Measurements from ENCODE around the gene FAF1. TPM values are rescaled to one million over a fixed set of nuclear protein-coding genes. Genes with fewer than 3 reads are reported as not detected.
"Not testable (repeated sequence)": the region's sequence is repeated elsewhere in the genome, so short reads cannot be mapped to it uniquely, and the experiment has no call there.

FAF1 gene
- total and polyA plus RNA-seq, 7 donors = 27.5 to 59.3 (median 53.9) TPM

GRCh38 chr1:51000160-51000559 is 40.1 kb upstream of the FAF1 start:
- no peak overlapping the region for H3K27ac ChIP-seq
- 80 to 95% methylated on average over 1 of the region's 1 CpG for WGBS, 2 donors
- H3K4me1 ChIP-seq = no peaks in the 10 kb centered on the region
- H3K36me3 ChIP-seq = no peaks in the 10 kb centered on the region
- H3K27me3 ChIP-seq = no peaks in the 10 kb centered on the region
- no peak overlapping the region for H3K4me3 ChIP-seq
- no peaks in the 10 kb centered on the region for H3K9me3 ChIP-seq
- DNase-seq = no peak
- intact Hi-C loops (cut with DNase I) = no loop called here
- TF ChIP-seq POLR2A (IDR thresholded peaks at IDR 0.05) = no peak
- no peak for TF ChIP-seq POLR2AphosphoS5 (IDR thresholded peaks at IDR 0.05)

- 61 to 86% methylated on average over 1 of the region's 1 CpG for whole genome bisulfite sequencing, 2 donors
- H3K4me3 ChIP-seq; H3K9me3 ChIP-seq; H3K36me3 ChIP-seq; H3K27ac ChIP-seq; H3K4me1 ChIP-seq; intact Hi-C loops (cut with DNase I); DNase-seq; H3K27me3 ChIP-seq: not testable (repeated sequence)
These were observed 39.3 kb upstream of the FAF1 start for GRCh38 chr1:50999375-50999774.

GRCh38 chr1:50996083-50996482 is 36.0 kb upstream of the FAF1 start:
- intact Hi-C loops (cut with DNase I) = no loop called here
- no peak overlapping the region for H3K27ac ChIP-seq
- TF ChIP-seq EP300 (IDR thresholded peaks at IDR 0.05) (no peak), POLR2AphosphoS5 (IDR thresholded peaks at IDR 0.05) (no peak), POLR2A (IDR thresholded peaks at IDR 0.05) (no peak), CTCF (IDR thresholded peaks at IDR 0.05) (no peak)
- DNase-seq = no peak
- H3K9me3 ChIP-seq = no peaks in the 10 kb centered on the region
- H3K27me3 ChIP-seq = no peaks in the 10 kb centered on the region
- no peaks in the 10 kb centered on the region for H3K36me3 ChIP-seq
- 85 to 88% methylated on average over 3 of the region's 3 CpGs for WGBS, 2 donors
- no peaks in the 10 kb centered on the region for H3K4me1 ChIP-seq
- no peak overlapping the region for H3K4me3 ChIP-seq

- no peaks in the 10 kb centered on the region for H3K4me1 ChIP-seq
- intact Hi-C loops (cut with DNase I) = no loop called here
- 64 to 74% methylated on average over 1 of the region's 1 CpG for WGBS, 2 donors
- no peak for DNase-seq
- H3K9me3 ChIP-seq = no peaks in the 10 kb centered on the region
- H3K27me3 ChIP-seq = no peaks in the 10 kb centered on the region
- TF ChIP-seq EP300 (IDR thresholded peaks at IDR 0.05) = no peak
- TF ChIP-seq POLR2A (IDR thresholded peaks at IDR 0.05) = no peak
- TF ChIP-seq POLR2AphosphoS5 (IDR thresholded peaks at IDR 0.05) = no peak
- no peak for TF ChIP-seq CTCF (IDR thresholded peaks at IDR 0.05)
- H3K4me3 ChIP-seq = no peak overlapping the region
- H3K27ac ChIP-seq = no peak overlapping the region
- no peaks in the 10 kb centered on the region for H3K36me3 ChIP-seq
These were observed 35.6 kb upstream of the FAF1 start for GRCh38 chr1:50995651-50996050.

- no peaks in the 10 kb centered on the region for H3K4me1 ChIP-seq
- no peak for DNase-seq
- no peaks in the 10 kb centered on the region for H3K36me3 ChIP-seq
- H3K27ac ChIP-seq = no peak overlapping the region
- 85 to 90% methylated on average over 4 of the region's 4 CpGs for WGBS, 2 donors
- no peak overlapping the region for H3K4me3 ChIP-seq
- H3K9me3 ChIP-seq = no peaks in the 10 kb centered on the region
- no peaks in the 10 kb centered on the region for H3K27me3 ChIP-seq
- TF ChIP-seq EP300 (IDR thresholded peaks at IDR 0.05) = no peak
- TF ChIP-seq CTCF (IDR thresholded peaks at IDR 0.05) = no peak
- TF ChIP-seq POLR2AphosphoS5 (IDR thresholded peaks at IDR 0.05) = no peak
- no peak for TF ChIP-seq POLR2A (IDR thresholded peaks at IDR 0.05)
- intact Hi-C loops (cut with DNase I) = no loop called here
These were observed 34.9 kb upstream of the FAF1 start for GRCh38 chr1:50994997-50995396.

- Histone ChIP-seq H3K4me3 (no peak overlapping the region), H3K36me3 (no peaks in the 10 kb centered on the region), H3K27ac (no peak overlapping the region), H3K9me3 (no peaks in the 10 kb centered on the region), H3K4me1 (no peaks in the 10 kb centered on the region), H3K27me3 (no peaks in the 10 kb centered on the region)
- intact Hi-C loops (cut with DNase I) = no loop called here
- TF ChIP-seq EP300 (IDR thresholded peaks at IDR 0.05) (no peak), POLR2A (IDR thresholded peaks at IDR 0.05) (no peak), POLR2AphosphoS5 (IDR thresholded peaks at IDR 0.05) (no peak), CTCF (IDR thresholded peaks at IDR 0.05) (no peak)
- DNase-seq = no peak
- WGBS, 2 donors = 95 to 96% methylated on average over 3 of the region's 3 CpGs
These were observed 33.6 kb upstream of the FAF1 start for GRCh38 chr1:50993645-50994044.
